ENCODE measurements around the gene IGF1R.

IGF1R gene

GRCh38 chr15:98842192-98842972 lies 194.0 kb downstream of the IGF1R start:
- DNase-seq: no peak

DNA sequence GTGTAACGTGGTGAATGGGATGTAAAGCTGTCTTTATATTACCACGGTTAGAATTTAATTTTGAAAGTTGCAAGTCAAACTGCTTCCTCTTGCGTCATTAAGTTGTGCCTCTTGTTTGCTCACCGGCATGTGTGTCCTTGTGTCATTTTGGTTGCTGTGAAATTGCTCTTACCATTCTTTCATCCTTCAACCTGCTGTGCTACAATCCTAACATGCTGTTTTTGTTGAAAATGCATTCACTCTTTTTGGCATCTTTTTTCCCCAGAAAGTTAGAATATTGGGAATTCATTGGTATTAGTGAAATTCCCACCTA lies 194.6 kb downstream of the IGF1R start:
- DNase-seq: no peak

- DNase-seq: no peak
Observed at GRCh38 chr15:98843844-98844243, 195.5 kb downstream of the IGF1R start.

- DNase-seq: no peak
Observed at GRCh38 chr15:98844261-98844660, 195.9 kb downstream of the IGF1R start.

- DNase-seq: no peak
Observed at GRCh38 chr15:98845138-98845884, 197.0 kb downstream of the IGF1R start.

- no peak for DNase-seq
Observed at GRCh38 chr15:98850961-98851572, 202.7 kb downstream of the IGF1R start.

DNA sequence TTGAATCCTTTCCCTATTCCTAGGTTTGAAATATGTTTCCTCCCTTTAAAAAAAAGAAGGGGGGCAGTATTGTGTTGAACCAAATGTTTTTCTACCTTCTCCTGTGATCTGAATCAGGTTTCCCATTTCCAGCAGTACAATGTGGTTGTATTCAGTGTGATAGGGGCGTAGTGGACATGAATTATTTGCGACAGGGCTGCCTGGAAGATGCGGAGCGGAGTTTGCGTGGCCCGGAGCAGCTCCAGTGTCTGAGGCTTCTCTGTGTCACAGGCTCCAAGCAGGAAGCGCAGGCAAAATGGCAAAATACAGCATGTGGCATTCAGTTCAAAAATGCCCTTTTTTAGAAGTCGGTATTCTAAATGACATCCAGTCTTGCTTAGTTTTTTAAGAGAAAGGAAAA lies 204.8 kb downstream of the IGF1R start:
- DNase-seq: peak; percentile 45

DNA sequence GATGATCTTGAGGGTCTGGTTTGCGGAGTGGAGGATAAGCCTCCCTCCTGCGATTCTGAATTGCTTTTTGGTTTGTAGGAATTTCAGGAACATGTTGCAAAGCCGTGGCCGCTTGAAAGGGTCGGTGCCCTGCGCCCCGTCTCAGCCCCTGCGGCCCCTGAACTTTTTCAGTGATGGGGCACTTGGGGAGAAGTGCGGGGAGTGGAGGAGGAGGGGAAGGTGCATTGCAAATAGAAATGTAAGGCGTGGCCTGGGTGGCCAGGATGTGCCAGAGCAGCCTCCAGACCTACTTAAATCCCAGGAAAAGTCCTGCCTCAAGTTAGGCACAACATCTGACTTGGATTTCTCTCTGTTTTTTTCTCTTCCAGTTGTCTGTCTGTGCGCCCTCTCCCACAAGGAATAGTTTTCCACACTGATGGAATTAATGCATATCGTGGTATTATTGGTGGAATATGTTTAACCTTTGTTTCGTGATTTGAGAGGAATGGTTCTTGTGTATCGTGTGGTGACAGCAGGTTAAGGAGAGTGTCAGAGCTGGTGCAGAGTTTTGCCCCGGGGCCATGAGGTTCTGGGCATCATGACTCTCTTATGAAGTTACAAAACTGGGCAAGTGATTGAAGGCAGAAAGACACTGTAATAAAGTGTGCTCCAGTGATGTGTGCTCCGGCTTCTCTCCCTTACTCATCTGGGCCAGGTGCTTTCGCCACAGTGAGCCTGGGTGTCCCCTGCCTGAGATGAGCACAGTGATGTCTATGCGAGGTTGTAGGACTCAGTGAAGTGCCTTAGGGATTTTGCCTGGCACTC lies 205.5 kb downstream of the IGF1R start:
- DNase-seq: no peak

DNA sequence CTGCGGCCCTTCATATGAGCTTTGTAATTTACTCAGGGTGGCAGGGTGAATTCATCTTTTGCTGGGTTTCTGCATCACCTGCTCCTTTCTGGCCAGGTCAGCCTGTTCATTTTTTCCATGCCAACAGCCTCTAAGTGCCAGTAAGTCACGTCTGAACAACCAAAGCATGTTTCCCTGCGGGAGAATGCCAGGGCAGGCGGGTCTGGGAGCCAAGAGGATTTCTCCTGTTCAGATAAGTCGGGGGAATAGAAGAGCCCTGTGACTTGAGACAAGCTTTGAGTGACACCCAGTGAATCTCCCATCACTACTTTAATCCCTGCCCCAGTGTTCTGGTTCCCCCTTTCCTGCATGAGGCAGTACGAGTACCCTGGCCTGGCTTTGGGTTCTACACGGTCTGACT lies 206.2 kb downstream of the IGF1R start:
- no peak for DNase-seq

DNA sequence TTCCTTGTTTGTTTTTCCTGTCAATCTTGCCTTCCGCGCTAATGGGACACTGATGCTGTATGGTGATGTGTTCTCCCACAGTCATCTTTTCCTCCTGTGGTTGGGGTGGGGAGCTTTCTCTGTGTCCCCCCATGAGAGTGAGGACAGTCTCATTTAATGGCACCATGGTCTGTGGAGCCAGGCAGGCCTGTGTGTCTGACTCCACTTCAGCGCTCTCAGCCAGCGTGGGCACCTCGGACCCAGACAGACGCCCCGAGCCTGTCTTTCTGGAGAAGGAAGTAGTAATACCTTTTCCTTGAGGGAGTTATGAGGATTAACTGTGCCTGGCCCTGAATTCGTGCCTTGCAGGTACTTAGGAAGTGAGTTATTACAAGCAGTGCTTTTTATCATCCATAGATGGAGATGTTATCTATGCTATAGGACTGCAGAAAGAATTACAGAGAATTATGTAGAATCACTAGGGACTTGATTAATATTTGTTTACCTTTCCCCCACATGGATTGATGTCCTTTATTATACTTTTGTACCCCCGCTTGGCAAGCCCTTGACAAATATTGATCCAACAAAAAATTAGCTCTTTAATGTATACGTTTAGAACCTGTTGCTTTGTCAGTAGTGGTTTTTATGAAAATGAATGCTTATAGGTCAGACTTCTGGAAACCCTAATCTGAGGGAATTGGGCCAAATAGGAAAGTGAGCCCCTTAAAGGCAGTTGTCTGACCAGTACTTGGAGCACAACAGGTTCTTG lies 206.9 kb downstream of the IGF1R start:
- DNase-seq: no peak

GRCh38 chr15:98855815-98856531 lies 207.6 kb downstream of the IGF1R start:
- no peak for DNase-seq

- DNase-seq: no peak
Observed at GRCh38 chr15:98856532-98856907, 208.2 kb downstream of the IGF1R start.

GRCh38 chr15:98858610-98859023 lies 210.3 kb downstream of the IGF1R start:
- no peak for DNase-seq

DNA sequence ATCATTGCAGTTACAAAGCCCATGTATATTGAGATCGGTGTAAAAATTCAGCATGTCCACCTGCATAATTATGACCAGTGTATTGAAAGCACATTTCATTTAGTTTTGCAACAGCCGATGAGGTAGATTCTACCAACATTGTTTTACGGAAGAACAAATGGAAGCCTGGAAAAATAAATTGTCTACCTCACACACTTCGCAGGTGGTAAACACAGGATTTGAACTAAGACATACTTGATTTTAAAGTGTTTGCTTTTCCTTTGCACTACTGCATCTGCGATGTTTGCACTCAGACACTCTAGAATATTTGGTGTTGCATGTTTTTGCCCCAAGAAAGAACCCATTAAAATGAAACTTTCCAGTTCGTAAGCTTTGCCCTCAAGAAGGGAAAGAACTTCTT lies 210.8 kb downstream of the IGF1R start:
- DNase-seq: no peak

GRCh38 chr15:98860281-98861041 lies 212.1 kb downstream of the IGF1R start:
- no peak for DNase-seq

GRCh38 chr15:98861188-98861587 lies 212.8 kb downstream of the IGF1R start:
- DNase-seq: no peak

GRCh38 chr15:98863983-98864382 lies 215.6 kb downstream of the IGF1R start:
- DNase-seq: no peak

DNA sequence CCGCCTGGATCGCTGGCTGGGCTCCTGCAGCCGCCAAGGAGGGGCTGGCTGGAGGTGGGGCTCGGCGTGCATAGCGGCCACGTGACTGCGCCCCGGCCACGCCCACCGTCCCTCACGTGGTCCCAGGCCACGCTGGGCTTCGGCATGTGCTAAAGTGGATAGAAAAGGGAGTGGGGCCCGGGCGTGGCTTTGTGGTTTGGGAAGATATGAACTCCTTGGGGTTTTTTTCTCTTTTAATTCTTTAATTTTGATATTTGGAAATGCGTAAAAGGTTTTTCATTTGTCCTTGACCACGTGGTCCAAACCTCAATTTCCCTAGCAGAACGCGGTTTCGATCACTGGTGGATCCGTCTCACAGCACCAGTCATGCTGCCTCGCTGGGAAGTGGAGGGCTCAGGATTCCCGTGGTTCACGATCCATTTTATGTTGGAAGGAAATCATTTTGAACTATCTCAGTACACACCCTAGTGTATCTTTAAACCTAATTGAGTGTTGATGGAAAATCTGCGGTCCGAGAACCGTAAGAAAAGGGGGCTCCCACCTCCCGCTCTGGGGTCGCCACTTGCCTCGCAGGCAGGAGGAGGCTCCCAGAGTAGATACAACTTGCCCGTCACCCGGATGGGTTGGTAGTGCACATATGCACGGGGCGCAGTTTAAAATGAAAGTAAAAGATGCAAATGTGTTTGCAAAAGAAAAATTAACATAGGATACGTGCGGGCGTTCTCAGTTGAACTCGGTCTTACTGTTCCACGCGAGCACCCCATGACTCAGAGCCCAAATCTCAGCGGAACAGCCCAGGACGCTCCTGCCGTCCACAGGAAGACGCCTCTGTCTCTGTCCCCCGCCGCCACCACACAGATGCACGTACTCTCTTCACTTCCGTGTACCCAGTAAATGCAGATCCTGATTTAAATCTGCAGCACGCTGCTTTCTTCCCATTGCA lies 217.3 kb downstream of the IGF1R start:
- peak; percentile 56 for DNase-seq

GRCh38 chr15:98866511-98866910 lies 218.2 kb downstream of the IGF1R start:
- no peak for DNase-seq

DNA sequence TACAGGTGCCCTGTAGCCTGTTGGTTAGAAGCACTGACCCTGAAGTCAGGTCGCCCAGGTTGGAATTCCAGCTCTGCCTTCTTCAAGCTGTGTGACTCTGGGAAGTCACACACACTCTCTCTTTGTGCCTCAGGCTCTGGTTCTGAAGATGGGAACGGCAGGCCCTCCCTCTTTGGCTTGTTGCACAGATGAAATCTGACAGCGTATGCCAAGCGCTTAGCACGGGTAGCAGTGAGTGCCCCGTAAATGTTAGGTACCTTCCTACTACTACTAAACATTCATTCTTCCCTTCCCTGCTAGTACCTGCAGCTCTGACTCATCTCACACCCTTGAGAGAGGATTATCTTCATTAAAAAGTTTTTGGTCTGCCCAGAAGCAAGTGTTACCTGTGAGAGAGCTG lies 220.2 kb downstream of the IGF1R start:
- DNase-seq: no peak
